Loucy (cell line): ENCODE measurements around the gene DIDO1.

Experiments
- EZH2phosphoT487 ChIP-seq: fragments of 200-600 bp; IDR thresholded peaks from 2 replicates; pipeline ENCODE4 v1.6.1; 2018; ENCODE audit warnings: antibody characterized with exemption, mild to moderate bottlenecking, moderate library complexity, borderline replicate concordance
- TF ChIP-seq, protein P1 (sequence below): fragments of 200-600 bp; sonication (generic); conservative IDR thresholded peaks from 2 replicates; pipeline ENCODE4 v1.5.1; 2014; ENCODE audit warnings: mild to moderate bottlenecking, antibody characterized with exemption, low read length

DNA sequence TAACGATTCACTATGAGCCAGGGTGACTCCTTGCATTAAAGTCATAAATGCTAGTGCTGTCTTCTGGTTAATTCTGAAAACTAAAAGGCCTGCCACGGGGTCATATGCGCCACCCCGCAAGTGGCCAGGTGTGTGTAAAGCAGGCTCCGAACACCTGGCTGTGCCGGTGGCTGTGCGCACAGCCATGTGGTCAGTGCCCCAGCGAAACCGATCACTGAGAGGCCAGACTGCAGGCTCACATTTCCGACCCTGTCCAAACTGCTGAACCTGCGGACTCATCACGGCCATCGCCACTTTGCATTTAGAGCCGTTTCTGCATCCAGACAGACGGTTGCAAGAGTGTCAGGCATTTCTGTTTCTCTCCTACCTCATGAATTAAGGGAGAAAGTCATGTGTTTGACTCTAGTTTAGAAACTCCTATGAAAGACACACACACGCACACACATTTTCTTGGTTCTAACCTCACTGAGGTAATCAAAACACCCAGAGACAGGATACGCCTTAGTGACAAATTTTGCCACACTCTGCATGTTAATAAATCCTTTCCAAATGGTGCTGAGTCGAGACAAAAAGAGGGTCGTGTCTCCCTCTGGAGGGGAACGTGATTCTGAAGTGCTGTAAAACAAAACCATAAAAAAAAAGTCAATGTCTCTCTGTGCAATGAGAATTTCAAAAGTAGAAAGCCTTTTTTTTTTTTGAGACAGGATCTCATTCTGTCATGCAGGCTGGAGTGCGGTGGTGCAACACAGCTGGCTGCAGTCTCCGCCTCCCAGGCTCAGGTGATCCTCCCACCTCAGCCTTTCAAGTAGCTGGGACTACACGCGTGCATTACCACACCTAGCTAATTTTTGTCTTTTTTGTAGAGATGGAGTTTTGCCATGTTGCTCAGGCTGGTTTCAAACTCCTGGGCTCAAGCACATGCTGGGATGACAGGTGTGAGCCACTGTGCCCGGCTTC is 33.7 kb downstream of the DIDO1 start:
- TF ChIP-seq, protein P1, sequence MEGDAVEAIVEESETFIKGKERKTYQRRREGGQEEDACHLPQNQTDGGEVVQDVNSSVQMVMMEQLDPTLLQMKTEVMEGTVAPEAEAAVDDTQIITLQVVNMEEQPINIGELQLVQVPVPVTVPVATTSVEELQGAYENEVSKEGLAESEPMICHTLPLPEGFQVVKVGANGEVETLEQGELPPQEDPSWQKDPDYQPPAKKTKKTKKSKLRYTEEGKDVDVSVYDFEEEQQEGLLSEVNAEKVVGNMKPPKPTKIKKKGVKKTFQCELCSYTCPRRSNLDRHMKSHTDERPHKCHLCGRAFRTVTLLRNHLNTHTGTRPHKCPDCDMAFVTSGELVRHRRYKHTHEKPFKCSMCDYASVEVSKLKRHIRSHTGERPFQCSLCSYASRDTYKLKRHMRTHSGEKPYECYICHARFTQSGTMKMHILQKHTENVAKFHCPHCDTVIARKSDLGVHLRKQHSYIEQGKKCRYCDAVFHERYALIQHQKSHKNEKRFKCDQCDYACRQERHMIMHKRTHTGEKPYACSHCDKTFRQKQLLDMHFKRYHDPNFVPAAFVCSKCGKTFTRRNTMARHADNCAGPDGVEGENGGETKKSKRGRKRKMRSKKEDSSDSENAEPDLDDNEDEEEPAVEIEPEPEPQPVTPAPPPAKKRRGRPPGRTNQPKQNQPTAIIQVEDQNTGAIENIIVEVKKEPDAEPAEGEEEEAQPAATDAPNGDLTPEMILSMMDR: no peak
- TF ChIP-seq EZH2phosphoT487: no peak
